ENCODE data around the gene MCM3. TPM values are rescaled to one million over a fixed set of nuclear protein-coding genes. Genes with fewer than 3 reads are reported as not detected.

MCM3 gene
- total and polyA plus RNA-seq, 4 donors: 7.4 to 60.8 (median 12.3) TPM

GRCh38 chr6:52244400-52244799 is 40.1 kb downstream of the MCM3 start, which contains the start of gene IL17F (continued):
- no peak for TF ChIP-seq REST (IDR thresholded peaks at IDR 0.05)
- TF ChIP-seq TAF1 (conservative IDR thresholded peaks at IDR 0.05): no peak
- TF ChIP-seq JUND (IDR thresholded peaks at IDR 0.05): no peak
- no peak for TF ChIP-seq NR2F2 (IDR thresholded peaks at IDR 0.05)
- no peak for TF ChIP-seq FOXA1 (IDR thresholded peaks at IDR 0.05)

GRCh38 chr6:52243282-52243893 is 41.2 kb downstream of the MCM3 start:
- Histone ChIP-seq H3K36me3 (ENCODE audit: control insufficient read depth in 4 of 4, insufficient read depth in 3 of 4, low read depth in 1 of 4, low read length in 3 of 4) (no peaks in the 10 kb centered on the region), H3K9me3 (ENCODE audit: control insufficient read depth in 4 of 4, low read length in 3 of 4) (no peaks in the 10 kb centered on the region), H3K4me1 (ENCODE audit: control insufficient read depth in 4 of 4, insufficient read depth in 4 of 4, low read length in 3 of 4) (no peaks in the 10 kb centered on the region), H3K9ac (ENCODE audit: low read depth in 1 of 2, low read length in 2 of 2) (no peak overlapping the region), H3K27me3 (ENCODE audit: control insufficient read depth in 4 of 4, insufficient read depth in 4 of 4, low read length in 3 of 4) (no peaks in the 10 kb centered on the region), H3K27ac (ENCODE audit: low read depth in 1 of 2, low read length in 2 of 2) (no peak overlapping the region), H3K4me3 (ENCODE audit: low read depth in 1 of 3, low read length in 3 of 3) (no peak overlapping the region)
- no peak for TF ChIP-seq HNF4G (IDR thresholded peaks at IDR 0.05)
- TF ChIP-seq REST (IDR thresholded peaks at IDR 0.05): peak; percentile 96
- TF ChIP-seq YY1 (IDR thresholded peaks at IDR 0.05): no peak
- no peak for DNase-seq (ENCODE audit: low spot score)
- WGBS: 97% methylated on average over 4 of the region's 4 CpGs

- TF ChIP-seq HNF4G (IDR thresholded peaks at IDR 0.05): no peak
- no peak for TF ChIP-seq ATF3 (IDR thresholded peaks at IDR 0.05)
- no peak for TF ChIP-seq NR2F2 (IDR thresholded peaks at IDR 0.05)
- TF ChIP-seq SP1 (IDR thresholded peaks at IDR 0.05): no peak
- TF ChIP-seq RAD21 (IDR thresholded peaks at IDR 0.05): no peak
- TF ChIP-seq TAF1 (conservative IDR thresholded peaks at IDR 0.05): no peak
- no peak for TF ChIP-seq EGR1 (IDR thresholded peaks at IDR 0.05; ENCODE audit: low read depth in 2 of 2)
- TF ChIP-seq FOXA2 (IDR thresholded peaks at IDR 0.05): no peak
- TF ChIP-seq RXRA (IDR thresholded peaks at IDR 0.05): no peak
- TF ChIP-seq HNF4A (conservative IDR thresholded peaks at IDR 0.05): no peak
- TF ChIP-seq MAX (IDR thresholded peaks at IDR 0.05): no peak
- no peak for TF ChIP-seq CTCF (IDR thresholded peaks at IDR 0.05; ENCODE audit: low read depth, low read length, missing input control)
- no peak for TF ChIP-seq FOXA1 (IDR thresholded peaks at IDR 0.05)
- no peak for TF ChIP-seq JUND (IDR thresholded peaks at IDR 0.05)
- no peak for TF ChIP-seq GABPA (IDR thresholded peaks at IDR 0.05 in 1 of 2, conservative IDR thresholded peaks at IDR 0.05 in 1 of 2)
- TF ChIP-seq YY1 (IDR thresholded peaks at IDR 0.05): no peak
- WGBS: 87% methylated on average over 2 of the region's 2 CpGs
Measured at GRCh38 chr6:52241819-52242218, 42.7 kb downstream of the MCM3 start.

More at GRCh38 chr6:52241819-52242218, 42.7 kb downstream of the MCM3 start:
- no peaks in the 10 kb centered on the region for H3K36me3 ChIP-seq (ENCODE audit: control insufficient read depth in 4 of 4, insufficient read depth in 3 of 4, low read depth in 1 of 4, low read length in 3 of 4)
- H3K27me3 ChIP-seq (ENCODE audit: control insufficient read depth in 4 of 4, insufficient read depth in 4 of 4, low read length in 3 of 4): no peaks in the 10 kb centered on the region
- H3K27ac ChIP-seq (ENCODE audit: low read depth in 1 of 2, low read length in 2 of 2): no peak overlapping the region
- H3K4me1 ChIP-seq (ENCODE audit: control insufficient read depth in 4 of 4, insufficient read depth in 4 of 4, low read length in 3 of 4): no peaks in the 10 kb centered on the region
- no peaks in the 10 kb centered on the region for H3K9me3 ChIP-seq (ENCODE audit: control insufficient read depth in 4 of 4, low read length in 3 of 4)
- H3K9ac ChIP-seq (ENCODE audit: low read depth in 1 of 2, low read length in 2 of 2): no peak overlapping the region
- H3K4me3 ChIP-seq (ENCODE audit: low read depth in 1 of 3, low read length in 3 of 3): no peak overlapping the region
- no peak for DNase-seq (ENCODE audit: low spot score)

All from liver (tissue), 9 donors.